DMS79 treated with DMSO at 0.1 percent for 48 hours (cell line): Measurements from ENCODE around the gene ADGRE3.
"Not testable (repeated sequence)": the region's sequence is repeated elsewhere in the genome, so short reads cannot be mapped to it uniquely, and the experiment has no call there.

Source experiments
- DNase-seq: peaks from one replicate; lab custom pipeline; 2025; lab: John Stamatoyannopoulos, UW

The ADGRE3 gene

DNA sequence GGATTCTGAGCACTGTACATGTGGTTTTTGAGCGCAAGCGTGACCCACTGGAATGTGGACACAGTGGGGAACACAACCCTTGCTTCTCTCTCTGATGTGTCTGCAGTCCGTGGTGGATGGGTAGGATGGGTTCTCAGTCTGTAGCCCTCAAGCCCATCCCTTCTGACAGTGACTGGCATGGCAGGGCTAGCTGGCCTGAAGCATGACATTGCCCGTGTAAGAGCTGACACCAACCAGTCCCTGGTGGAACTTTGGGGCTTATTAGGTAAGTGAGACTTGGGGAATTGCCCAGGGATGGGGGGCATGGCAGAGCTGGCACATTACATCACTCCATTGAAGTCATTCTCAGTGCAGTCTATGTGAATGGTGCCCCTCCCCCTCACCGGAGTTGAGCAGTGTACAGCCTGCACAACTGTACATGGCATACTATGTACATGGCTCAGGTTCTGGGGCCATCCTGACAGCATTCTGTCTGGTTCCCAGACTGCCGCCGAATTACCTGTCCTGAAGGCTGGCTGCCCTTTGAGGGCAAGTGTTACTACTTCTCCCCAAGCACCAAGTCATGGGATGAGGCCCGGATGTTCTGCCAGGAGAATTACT is 75.0 kb downstream of the ADGRE3 start:
- DNase-seq: no peak

DNA sequence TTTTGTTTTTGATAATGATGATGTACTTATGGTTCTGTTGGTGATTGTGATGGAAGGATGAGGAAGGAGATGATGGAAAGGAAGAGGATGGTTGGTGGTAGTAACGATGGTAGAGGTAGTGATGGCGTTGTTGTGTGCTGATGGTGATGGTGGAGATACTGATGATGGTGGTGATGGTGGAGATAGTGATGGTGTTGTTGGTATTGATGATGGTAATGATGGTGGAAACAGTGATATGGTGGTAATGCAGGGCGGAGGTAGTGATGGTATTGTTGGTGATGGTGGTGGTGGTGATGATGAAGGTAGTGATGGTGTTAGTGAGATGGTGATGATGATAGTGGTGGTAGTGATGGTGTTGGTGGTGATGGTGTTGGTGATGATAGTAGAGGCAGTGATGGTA is 79.1 kb downstream of the ADGRE3 start:
- no peak for DNase-seq

DNA sequence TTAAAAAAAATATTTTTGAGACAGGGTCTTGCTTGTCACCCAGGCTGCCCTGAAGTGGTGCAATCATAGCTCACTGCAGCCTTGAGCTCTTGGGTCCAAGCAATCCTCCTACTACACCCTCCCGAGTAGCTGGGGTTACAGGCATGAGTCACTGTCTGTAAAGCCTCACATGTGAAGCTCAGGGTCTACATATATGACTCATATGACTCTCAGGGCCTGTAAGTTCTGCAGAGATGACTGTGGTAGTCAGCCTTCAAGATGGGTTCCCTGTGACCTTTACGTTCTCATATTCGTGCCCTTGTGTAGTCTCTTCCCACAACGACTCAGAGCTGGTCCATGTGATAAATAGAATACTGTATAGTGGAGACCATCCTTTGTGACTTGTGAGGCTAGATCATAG is 85.2 kb downstream of the ADGRE3 start:
- DNase-seq: not testable (repeated sequence)

DNA sequence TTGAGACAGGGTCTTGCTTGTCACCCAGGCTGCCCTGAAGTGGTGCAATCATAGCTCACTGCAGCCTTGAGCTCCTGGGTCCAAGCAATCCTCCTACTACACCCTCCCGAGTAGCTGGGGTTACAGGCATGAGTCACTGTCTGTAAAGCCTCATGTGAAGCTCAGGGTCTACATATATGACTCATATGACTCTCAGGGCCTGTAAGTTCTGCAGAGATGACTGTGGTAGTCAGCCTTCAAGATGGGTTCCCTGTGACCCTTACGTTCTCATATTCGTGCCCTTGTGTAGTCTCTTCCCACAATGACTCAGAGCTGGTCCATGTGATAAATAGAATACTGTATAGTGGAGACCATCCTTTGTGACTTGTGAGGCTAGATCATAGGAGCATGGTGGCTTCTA is 89.5 kb downstream of the ADGRE3 start:
- not testable (repeated sequence) for DNase-seq

DNA sequence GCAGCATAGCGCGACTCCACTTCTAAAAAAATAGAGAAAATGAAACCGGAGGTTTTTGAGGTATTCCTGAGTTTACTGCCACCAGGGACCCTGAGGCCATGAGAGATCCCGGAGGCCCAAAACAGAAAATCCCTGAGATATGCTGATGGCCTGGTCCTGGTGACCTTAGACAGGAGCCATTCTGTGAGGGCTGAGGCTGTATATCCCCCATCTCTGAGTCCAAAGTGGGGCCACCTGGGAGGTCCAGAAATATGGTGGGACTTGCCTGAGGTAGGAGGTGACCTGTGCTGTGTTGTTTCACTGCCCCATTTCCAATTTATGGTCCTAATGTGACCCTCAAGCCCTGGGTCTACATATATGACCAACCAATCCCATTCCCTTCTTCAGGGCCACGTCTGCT is 90.3 kb downstream of the ADGRE3 start:
- DNase-seq: not testable (repeated sequence)

DNA sequence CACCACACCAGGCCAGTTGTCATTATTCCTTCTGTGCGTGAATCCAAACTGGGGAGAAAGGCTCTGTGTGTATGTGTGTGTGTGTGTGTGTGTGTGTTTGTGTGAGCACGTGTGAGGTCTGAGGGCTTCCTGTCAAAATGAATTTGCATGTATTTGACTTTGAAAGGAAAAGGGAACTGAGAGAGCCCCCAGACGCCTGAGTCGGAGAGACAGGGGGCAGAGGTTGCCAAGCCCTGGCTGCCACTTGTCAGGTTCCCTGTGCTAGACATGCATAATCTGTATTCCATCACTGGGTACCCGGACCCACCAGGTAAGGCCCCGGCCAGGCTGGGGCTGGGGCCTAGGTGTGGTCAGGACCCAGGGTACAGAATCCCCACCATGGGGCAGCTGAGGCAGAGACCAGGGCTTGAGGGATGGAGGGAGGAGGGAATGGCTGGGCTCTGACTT is 91.7 kb downstream of the ADGRE3 start, which contains the start of gene CLEC17A:
Gene CLEC17A, plus strand, starts transcription at position 191 of the 447 bp plus-strand sequence. Its CDS starts 77 bp downstream, at position 268.
- DNase-seq: no peak

DNA sequence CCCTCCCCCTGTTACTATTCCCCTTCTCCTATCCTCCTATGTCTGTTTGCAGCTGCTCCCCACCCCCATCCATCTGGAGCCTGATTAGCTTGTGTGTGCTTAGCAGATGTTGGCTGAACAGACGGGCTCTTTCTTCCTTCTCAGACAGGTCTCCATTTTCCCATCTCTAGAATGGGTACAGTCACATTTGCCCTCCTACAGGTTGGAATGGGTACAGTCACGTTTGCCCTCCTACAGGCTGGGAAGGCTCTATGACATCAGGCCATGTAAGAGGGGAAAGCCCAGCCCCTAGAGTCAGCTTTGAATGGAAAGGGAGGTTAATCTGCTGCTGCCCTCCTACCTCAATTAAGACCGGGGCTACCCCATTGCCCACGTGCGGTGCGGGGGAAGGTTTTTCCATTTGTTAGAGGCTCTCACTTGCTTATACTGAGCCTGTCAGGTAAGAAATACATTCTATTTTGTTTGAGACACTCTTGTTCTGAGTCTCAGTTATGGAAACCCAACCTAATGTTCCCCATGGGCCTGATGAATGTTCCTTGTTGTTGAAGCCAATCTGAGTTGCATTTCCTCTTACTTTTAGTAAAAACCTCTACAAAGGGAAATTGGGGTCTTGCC is 93.9 kb downstream of the ADGRE3 start:
- DNase-seq: no peak

DNA sequence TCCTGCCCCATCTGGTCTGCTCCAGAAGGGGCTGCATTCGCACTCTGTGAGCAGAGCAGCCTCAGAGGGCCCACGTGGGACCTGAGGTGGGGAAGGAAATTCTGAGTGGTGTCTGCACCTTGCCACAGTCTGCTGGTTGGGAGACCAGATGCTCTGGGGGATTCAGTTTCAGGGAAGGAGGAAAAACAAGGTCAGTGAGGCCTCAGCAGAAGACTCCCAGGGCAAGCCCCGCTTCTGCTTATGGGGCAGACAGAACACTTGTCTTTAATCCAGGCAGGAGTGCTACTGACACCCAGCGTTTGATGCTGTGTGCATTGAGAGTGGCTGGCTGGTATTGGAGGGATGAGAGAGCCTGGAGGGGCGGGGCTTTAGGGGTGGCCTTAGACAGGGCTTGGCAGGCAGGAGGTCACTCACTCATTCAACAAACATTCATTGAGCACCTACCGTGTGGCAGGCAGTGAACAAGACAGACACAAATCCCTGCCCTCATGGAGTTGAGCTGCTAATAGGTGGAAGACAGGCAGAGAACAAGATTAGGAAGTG is 96.7 kb downstream of the ADGRE3 start:
- DNase-seq: no peak

DNA sequence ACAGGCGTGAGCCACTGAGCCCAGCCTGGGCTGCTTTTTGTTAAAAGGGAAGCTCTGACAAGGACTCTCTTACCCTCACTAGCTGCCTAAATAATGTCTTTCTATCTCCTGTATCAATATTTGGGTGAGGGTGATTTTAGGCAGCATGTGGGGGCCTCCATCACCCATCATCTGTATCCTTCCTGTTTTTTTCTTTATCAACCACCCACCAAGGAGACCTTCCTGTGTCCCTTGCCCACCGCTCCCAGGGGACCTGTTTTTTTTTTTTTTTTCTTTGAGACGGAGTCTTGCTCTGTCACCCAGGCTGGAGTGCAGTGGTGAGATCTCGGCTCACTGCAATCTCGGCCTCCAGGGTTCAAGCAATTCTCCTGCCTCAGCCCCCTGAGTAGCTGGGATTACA is 97.4 kb downstream of the ADGRE3 start:
- no peak for DNase-seq

DNA sequence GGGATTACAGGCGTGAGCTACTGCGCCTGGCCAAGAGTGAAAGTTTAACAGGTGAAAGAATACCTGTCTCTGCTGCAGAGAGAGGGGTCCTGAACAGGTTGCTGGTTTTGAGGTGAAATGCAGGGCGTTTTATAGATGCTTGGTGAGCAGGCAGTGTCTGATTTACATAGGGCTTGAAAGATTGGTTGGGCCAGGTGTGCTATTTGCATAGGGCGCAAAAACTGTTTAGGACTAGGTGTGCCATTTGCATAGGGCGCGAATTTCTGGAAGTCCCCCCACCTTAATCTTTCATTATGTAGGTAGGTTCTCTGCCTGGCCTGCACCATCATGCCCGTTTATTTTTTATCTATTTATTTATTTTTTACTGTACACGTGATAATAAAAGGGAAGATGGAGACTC is 98.3 kb downstream of the ADGRE3 start:
- no peak for DNase-seq

DNA sequence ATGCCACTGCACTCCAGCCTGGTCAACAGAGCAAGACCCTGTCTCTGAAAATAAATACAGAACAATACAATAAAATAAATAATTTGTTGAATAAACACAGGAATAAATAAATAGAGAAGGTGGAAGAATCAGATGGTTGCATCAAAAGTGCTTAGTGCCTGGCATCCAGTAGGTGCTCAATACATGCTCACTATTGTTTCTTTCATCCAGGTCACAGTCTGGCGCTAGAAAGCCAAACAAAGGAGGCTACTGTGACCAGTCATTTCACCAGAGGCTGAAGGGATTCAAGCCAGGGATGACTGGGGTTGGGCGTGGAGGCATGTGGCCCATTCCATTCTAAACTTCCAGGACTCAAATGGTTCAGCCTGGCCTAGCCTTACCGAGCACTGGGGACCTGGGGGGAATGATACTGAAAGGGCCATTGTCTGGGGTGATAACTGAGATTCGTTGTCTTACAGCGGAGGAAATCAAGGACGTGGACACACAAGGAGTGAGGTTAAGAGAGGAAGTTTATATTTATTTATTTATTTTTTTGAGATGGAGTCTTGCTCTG is 99.1 kb downstream of the ADGRE3 start:
- DNase-seq: no peak

DNA sequence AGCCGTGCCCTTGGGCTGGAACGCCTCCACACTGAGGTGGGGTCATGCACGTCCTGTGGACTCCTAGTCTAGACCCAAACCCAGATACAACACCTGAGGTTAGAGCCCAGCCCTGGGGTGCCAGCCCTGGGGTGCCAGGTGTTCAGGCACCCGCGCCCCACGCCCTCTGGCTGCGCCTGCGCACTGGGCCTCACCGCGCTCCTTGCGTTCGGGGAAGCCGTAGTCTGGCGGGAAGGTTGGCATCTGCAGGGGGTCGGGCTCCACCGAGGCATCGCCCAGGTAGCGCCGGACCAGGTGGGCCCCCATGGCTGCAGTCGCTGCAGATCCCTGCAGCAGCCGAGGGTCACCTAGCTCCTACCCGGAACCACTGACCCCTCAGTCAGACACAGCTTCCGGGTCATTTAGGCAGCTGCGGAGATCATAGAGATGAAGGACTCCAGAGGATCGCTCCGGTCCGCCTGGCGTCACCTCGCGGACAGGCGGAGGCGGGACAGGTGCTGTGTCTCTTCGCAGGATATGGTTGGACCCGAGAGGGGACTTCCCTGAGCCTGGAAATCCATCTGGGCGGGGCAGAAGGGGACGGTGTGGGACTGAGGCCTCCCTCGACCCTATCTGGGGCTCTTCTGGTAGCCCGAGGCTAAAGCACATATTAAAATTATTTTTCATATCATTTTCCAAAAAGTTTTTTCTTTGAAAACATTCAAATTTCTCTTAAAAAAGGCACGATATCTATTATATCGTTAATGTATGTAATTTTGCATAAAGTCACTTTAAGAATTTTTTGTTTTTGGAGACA is 102.8 kb downstream of the ADGRE3 start, which contains the start of gene NDUFB7:
Gene NDUFB7, minus strand, starts transcription at position 372 of the 796 bp plus-strand sequence. Its CDS starts 66 bp downstream, at position 306.
- DNase-seq: peak; percentile 91

DNA sequence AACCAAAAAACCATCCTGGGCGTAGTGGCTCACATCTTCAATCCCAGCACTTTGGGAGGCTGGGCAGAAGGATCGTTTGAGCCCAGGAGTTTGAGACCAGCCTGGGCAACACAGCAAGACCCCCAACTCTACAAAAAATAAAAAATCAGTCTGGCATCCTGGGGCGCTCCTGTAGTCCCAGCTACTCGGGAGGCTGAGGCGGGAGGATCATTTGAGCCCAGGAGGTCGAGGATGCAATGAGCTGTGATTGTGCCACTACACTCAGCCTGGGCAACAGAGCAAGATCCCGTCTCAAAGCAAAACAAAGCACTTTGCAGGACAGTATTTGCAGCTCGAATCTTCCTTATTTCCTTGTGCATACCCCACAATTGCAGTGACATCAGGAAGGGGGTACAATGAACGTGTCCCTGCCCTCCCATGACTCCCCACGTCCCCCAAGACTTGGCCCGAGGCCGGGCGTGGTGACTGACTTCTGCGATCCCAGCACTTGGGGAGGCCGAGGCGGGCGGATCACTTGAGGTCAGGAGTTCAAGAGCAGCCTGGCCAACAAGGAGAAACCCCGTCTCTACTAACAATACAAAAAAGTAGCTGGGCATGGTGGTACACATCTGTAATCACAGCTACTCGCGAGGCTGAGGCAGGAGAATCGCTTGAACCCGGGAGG is 103.6 kb downstream of the ADGRE3 start:
- DNase-seq: no peak
